HepG2 (cell line): ENCODE measurements around the gene ABO.

Experiments
- ATF1 ChIP-seq: IDR thresholded peaks from 2 replicates; pipeline ENCODE4 v1.6.1; 2016; ENCODE audit warnings: mild to moderate bottlenecking, control low read depth
- PAX8 ChIP-seq: sonication (generic); formaldehyde crosslinking; IDR thresholded peaks from 2 replicates; pipeline ENCODE4 v1.8.0; 2022; ENCODE audit warnings: mild to moderate bottlenecking, missing genetic modification reagents, borderline replicate concordance
- POLR2AphosphoS5 ChIP-seq: IDR thresholded peaks from 2 replicates; pipeline ENCODE4 v1.6.1; 2012; ENCODE audit warnings: low read depth, low read length
- ZBTB20 ChIP-seq: sonication (generic); formaldehyde crosslinking; IDR thresholded peaks from 2 replicates; pipeline ENCODE4 v1.8.1; 2023; ENCODE audit warnings: missing genetic modification reagents, low read depth, mild to moderate bottlenecking, borderline replicate concordance
- ZNF274 ChIP-seq: sonication (generic); formaldehyde crosslinking; IDR thresholded peaks from 2 replicates; pipeline ENCODE4 v1.5.1; 2020; ENCODE audit warnings: mild to moderate bottlenecking, missing genetic modification reagents
- ZNF577 ChIP-seq: sonication (generic); formaldehyde crosslinking; IDR thresholded peaks from 2 replicates; pipeline ENCODE4 v1.4.0; 2020; ENCODE audit warnings: mild to moderate bottlenecking, low read depth, missing genetic modification reagents, borderline replicate concordance
- TF ChIP-seq, protein P1 (sequence below): sonication (generic); formaldehyde crosslinking; IDR thresholded peaks from 2 replicates; pipeline ENCODE4 v1.5.0; 2020; ENCODE audit warnings: mild to moderate bottlenecking, missing genetic modification reagents, moderate library complexity
- TF ChIP-seq, protein P2 (sequence below): sonication (generic); formaldehyde crosslinking; IDR thresholded peaks from 2 replicates; pipeline ENCODE4 v1.4.0; 2020; ENCODE audit warnings: mild to moderate bottlenecking, missing genetic modification reagents
- TF ChIP-seq, protein P3 (sequence below): sonication (generic); formaldehyde crosslinking; IDR thresholded peaks from 2 replicates; pipeline ENCODE4 v1.4.0; 2020; ENCODE audit warnings: mild to moderate bottlenecking, missing genetic modification reagents

DNA sequence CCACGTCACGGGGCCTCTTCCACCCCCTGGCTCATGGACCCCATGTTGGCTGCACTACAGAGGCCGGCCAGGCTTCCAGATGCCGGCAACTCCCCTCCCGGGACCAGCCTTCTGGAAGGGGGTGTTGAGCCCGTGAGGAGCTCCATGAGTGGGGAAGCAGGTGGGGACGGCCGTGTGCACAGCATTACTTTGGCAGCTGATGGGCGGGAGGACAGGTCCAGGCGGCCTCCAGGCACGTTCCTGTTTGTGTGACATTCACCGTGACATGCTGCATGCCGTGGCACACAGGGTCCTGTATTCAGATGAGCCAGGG is 29.1 kb upstream of the ABO start:
- TF ChIP-seq PAX8 (no peak), ATF1 (CRISPR knock-in tag) (no peak), ZBTB20 (CRISPR knock-in tag) (no peak), POLR2AphosphoS5 (no peak), ZNF577 (no peak), ZNF274 (CRISPR knock-in tag) (no peak)
- TF ChIP-seq, protein P1, sequence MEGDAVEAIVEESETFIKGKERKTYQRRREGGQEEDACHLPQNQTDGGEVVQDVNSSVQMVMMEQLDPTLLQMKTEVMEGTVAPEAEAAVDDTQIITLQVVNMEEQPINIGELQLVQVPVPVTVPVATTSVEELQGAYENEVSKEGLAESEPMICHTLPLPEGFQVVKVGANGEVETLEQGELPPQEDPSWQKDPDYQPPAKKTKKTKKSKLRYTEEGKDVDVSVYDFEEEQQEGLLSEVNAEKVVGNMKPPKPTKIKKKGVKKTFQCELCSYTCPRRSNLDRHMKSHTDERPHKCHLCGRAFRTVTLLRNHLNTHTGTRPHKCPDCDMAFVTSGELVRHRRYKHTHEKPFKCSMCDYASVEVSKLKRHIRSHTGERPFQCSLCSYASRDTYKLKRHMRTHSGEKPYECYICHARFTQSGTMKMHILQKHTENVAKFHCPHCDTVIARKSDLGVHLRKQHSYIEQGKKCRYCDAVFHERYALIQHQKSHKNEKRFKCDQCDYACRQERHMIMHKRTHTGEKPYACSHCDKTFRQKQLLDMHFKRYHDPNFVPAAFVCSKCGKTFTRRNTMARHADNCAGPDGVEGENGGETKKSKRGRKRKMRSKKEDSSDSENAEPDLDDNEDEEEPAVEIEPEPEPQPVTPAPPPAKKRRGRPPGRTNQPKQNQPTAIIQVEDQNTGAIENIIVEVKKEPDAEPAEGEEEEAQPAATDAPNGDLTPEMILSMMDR (CRISPR knock-in tag): no peak
- TF ChIP-seq, protein P2, sequence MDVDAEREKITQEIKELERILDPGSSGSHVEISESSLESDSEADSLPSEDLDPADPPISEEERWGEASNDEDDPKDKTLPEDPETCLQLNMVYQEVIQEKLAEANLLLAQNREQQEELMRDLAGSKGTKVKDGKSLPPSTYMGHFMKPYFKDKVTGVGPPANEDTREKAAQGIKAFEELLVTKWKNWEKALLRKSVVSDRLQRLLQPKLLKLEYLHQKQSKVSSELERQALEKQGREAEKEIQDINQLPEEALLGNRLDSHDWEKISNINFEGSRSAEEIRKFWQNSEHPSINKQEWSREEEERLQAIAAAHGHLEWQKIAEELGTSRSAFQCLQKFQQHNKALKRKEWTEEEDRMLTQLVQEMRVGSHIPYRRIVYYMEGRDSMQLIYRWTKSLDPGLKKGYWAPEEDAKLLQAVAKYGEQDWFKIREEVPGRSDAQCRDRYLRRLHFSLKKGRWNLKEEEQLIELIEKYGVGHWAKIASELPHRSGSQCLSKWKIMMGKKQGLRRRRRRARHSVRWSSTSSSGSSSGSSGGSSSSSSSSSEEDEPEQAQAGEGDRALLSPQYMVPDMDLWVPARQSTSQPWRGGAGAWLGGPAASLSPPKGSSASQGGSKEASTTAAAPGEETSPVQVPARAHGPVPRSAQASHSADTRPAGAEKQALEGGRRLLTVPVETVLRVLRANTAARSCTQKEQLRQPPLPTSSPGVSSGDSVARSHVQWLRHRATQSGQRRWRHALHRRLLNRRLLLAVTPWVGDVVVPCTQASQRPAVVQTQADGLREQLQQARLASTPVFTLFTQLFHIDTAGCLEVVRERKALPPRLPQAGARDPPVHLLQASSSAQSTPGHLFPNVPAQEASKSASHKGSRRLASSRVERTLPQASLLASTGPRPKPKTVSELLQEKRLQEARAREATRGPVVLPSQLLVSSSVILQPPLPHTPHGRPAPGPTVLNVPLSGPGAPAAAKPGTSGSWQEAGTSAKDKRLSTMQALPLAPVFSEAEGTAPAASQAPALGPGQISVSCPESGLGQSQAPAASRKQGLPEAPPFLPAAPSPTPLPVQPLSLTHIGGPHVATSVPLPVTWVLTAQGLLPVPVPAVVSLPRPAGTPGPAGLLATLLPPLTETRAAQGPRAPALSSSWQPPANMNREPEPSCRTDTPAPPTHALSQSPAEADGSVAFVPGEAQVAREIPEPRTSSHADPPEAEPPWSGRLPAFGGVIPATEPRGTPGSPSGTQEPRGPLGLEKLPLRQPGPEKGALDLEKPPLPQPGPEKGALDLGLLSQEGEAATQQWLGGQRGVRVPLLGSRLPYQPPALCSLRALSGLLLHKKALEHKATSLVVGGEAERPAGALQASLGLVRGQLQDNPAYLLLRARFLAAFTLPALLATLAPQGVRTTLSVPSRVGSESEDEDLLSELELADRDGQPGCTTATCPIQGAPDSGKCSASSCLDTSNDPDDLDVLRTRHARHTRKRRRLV (CRISPR knock-in tag): no peak
- TF ChIP-seq, protein P3, sequence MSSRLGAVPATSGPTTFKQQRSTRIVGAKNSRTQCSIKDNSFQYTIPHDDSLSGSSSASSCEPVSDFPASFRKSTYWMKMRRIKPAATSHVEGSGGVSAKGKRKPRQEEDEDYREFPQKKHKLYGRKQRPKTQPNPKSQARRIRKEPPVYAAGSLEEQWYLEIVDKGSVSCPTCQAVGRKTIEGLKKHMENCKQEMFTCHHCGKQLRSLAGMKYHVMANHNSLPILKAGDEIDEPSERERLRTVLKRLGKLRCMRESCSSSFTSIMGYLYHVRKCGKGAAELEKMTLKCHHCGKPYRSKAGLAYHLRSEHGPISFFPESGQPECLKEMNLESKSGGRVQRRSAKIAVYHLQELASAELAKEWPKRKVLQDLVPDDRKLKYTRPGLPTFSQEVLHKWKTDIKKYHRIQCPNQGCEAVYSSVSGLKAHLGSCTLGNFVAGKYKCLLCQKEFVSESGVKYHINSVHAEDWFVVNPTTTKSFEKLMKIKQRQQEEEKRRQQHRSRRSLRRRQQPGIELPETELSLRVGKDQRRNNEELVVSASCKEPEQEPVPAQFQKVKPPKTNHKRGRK (CRISPR knock-in tag): no peak
